Pulmonary artery endothelial cell (primary cell): ENCODE results near the gene SLC25A13. TPM values are rescaled to one million over a fixed set of nuclear protein-coding genes. Genes with fewer than 3 reads are reported as not detected.
"Not testable (repeated sequence)": the region's sequence is repeated elsewhere in the genome, so short reads cannot be mapped to it uniquely, and the experiment has no call there.

Source experiments
- DNase-seq: peaks from one replicate; pipeline ENCODE4 v3.0.0-alpha.2; 2011; ENCODE audit warnings: low read depth, low spot score
- total RNA-seq: library from RNA; depleted of rRNA; stranded (reverse); fragments of >200 nt; gene quantifications from 2 replicates; pipeline ENCODE4 v1.2.3, GENCODE V29; 2014

SLC25A13 gene, protein sequence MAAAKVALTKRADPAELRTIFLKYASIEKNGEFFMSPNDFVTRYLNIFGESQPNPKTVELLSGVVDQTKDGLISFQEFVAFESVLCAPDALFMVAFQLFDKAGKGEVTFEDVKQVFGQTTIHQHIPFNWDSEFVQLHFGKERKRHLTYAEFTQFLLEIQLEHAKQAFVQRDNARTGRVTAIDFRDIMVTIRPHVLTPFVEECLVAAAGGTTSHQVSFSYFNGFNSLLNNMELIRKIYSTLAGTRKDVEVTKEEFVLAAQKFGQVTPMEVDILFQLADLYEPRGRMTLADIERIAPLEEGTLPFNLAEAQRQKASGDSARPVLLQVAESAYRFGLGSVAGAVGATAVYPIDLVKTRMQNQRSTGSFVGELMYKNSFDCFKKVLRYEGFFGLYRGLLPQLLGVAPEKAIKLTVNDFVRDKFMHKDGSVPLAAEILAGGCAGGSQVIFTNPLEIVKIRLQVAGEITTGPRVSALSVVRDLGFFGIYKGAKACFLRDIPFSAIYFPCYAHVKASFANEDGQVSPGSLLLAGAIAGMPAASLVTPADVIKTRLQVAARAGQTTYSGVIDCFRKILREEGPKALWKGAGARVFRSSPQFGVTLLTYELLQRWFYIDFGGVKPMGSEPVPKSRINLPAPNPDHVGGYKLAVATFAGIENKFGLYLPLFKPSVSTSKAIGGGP
- 20.9 and 21.3 TPM in 2 replicates for total RNA-seq

DNA sequence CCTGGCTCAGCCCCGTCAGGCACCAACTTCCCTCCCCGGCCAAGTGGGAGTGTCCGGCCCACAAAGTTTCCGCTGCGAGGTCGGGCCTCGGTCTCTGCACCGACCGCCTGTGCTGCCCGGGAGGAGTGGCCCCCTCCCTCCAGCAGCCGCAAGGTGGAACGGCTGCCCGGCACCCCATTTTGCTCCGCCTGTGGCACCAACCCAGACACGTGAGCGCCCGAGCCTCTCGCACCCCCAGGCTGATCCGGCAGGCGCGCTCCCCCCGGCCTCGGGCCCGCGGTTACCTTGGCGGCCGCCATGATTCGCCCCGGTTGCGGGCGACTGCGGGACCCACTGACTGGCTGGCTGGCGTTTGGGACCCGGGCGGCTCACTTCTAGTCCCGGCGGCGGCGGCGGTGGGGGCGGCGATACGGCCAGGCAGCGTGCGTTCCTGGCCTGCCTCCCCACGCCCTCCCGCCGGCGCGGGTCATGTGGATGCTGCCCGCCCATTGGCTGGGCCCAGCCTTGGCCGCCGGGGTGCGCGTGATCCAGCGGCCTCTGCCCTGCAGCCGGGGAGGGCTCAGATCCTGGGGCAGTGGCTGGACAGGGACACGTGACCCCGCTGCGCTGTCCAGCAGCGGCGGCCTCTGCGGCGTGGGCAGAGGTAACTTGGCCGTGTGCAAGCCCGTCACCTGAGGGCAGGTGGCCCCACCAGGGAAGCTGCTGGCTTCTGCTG is at the start of gene SLC25A13:
SLC25A13 (minus strand) TSS at position 441 of the 715 bp plus-strand sequence; CDS start at position 299, 142 bp downstream.
- peak; percentile 54 for DNase-seq

DNA sequence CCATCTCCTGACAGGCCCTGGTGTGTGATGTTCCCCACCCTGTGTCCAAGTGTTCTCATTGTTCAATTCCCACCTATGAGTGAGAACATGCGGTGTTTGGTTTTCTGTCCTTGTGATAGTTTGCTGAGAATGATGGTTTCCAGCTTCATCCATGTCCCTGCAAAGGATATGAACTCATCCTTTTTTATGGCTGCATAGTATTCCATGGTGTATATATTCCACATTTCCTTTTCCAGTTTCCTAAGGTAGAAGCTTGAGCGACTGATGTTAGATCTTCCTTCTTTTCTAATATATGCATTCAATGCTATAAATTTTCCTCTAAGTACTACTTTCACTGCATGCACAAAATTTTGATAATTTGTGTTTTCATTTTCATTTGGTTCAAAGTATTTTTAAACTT is 44.0 kb upstream of the SLC25A13 start:
- not testable (repeated sequence) for DNase-seq

DNA sequence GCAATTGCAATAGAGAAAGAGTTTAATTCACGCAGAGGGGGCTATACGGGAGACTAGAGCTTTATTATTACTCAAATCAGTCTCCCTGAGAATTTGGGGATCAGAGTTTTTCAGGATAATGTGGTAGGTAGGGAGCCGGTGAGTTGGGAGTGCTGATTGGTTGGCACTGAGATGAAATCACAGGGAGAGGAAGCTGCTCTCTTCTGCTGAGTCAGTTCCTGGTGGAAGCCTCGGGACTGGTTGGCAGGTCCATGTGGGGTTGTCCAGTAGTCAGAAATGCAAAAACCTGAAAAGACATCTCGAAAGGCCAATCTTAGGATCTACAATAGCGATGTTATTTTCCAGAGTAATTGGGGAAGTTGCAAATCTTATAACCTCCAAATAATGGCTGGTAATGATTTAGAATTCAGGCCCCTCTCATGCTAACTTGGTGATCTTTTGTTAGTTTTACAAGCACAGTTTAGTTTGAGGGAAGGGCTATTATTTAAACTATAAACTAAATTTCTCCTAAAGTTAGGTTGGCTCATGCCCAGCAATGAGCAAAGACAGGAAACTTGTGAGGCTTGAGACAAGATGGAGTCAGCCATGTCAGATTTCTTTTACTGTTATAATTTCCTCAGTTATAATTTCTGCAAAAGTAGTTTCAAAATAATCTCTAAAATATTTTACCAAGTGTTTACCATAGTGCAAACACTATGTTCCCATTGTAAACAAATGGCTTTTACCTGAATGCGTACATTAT is 39.4 kb upstream of the SLC25A13 start:
- DNase-seq = no peak

DNA sequence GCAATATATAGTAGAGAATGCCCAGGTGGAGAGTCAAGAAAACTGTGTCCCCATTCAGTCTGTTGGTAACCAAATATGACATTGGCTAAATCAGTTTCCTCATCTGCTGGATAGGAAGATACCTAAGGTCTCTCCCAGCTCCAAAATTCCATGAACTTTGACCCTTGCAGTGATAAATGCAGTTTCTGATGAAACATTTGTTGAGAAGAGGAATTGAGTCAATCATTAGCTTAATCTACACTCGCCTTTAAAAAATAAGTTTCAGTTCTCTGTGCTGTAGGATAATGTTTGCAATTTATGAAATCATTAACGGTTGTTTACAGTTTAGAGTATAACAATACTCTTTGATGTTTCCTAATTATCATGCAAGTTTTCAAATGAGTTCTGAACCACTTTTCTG is 38.0 kb upstream of the SLC25A13 start:
- no peak for DNase-seq

DNA sequence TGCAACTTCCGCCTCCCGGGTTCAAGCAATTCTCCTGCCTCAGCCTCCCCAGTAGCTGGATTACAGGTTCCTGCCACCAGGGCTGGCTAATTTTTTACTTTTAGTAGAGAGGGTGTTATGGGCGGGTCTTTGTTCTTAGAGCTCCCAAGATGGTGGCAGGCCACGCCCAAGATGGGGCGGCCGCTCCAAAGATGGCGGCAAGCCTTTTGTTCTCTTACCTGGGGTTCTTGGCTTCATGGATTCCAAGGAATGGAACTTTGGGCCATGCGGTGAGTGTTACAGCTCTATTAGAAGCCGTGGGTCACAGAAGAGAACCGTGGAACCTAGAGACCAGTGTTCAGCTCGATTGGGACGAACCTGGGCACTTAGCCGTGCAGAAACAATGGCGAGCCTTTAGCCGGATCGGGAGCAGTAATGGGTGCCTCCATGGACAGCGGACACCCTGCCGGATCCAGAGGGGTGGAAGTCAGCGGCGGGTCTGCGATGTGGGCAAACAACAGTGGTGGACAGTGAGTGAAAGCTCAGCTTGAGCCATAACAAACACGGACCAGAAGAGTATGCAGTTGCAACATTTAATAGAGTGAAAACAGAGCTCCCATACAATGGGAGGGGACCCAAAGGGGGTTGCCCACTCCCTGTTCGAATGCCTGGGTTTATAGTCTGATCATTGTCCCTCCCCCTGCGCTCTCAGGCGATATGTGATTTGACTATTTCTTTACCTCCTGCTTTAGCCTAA is 36.5 kb upstream of the SLC25A13 start:
- DNase-seq = not testable (repeated sequence)

DNA sequence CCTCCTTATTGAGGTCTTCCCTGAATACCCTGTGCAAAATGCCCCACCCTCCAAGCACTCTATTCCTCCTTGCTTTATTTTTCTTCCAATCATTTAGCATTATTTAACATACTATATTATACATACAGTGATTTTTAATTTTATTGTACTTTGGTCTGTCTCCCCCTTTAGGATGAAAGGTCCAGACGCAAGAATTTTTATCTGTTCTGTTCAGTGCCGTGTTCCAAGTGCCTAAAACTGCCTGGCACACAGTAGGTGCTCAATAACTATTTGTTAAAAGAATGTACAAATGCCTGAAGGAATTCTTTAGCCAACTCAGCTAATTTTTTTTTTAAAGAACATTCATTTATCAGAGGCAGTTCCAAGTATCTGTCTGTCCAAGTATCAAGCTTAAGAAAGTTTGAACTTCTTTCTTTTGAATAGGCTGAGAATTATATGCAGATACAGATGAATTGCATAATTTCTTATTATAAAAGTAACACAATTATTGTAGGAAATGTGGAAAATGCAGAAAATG is 34.1 kb upstream of the SLC25A13 start:
- no peak for DNase-seq

DNA sequence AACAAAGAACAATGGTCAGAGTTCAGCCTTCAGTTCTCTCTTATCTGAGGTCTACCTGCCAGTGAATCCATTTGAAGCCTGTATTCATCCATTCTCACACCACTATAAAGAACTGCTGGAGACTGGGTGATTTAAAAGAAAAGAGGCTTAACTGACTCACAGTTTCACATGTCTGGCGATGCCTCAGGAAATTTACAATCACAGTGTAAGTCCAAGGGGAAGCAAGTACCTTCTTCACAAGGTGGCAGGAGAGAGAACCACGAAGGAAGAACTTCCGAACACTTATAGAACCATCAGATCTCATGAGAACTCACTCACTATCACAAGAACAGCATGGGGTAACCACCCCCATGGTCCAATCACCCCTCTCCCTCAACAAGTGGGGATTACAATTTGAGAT is 33.0 kb upstream of the SLC25A13 start:
- DNase-seq = no peak

DNA sequence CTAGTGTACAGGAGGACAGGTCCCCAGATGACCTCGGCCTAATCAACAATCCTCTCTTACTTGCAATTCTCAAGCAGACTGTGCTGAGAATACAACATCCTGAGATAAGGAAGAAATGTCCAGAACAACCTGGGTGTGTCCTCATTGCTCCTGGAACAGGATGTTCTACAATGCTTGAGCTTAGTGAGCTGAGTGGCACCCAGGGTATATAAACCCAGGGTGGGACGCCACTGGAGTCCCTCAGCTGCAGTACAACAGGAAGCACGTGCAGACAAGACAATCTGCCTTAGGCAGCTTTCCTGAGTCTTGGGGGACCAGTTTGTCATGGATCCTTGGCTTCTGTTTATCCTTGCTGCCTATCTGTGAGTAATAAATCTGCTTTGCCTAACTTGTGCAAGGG is 27.7 kb upstream of the SLC25A13 start:
- DNase-seq = no peak

DNA sequence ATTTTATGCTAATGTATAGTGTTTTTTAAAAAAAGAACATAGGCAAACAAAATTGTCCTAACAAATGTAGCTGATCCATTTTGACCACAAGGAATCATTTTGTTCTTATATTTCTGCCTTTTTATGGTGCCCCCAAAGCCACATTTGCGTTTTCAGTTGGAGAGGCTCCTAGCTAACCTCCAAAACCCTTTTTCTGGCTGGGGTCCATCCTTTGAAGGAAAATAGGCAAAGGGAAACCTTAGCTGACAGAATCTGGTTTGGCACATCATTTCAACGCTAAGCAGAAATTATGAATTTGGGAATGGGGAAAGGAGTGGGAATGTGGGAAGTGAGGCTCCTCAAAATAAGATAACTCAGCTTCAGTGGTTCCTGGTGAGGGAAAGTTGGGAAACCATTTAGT is 25.6 kb upstream of the SLC25A13 start:
- DNase-seq = no peak

DNA sequence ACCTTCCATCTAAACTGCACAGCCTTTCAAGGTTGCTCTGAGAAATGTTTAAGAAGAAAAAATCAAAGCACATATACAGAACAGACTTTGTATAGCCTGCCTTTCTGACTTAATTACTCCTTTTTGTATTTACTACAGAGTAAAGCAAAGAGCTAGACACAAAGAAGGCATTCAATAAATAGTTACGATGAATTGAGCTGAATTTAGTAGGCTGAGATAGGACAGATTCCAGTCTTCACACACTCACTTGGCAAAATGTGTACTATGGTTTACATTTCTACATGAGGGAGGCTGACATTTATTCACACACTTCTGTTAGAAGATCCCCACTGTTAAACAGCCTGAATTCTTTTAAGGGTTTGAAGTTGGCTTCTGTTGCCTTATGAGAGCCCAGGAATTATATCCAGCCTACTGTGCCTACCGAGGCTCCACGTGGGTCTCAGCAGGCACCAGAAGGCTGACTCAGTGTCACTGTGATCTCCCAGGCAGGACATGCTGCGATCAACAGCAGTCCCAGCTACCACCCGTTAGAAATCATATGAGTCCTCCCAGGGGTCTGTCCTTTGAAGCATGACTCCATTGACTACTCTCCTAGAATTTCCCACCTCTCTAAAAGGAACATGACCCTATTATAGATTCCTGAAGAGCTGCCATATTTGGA is 24.5 kb upstream of the SLC25A13 start:
- DNase-seq = no peak

DNA sequence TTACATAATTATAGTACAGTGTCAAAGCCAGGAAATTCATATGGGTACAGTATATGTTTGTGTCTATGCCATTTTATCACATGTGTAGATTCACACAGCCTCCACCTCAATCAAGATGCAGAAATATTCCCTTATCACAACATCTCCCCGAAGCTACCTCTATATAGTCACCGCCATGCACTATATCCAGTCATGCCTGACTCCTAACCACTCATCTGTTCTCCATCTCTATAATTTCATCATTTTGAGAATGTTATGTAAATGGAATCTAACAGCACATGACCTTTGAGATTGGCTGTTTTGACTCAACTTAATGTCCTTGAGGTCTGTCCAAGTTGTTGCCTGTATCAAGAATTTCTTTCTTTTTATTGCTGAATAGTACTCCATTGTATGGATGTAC is 22.3 kb upstream of the SLC25A13 start:
- DNase-seq = no peak

DNA sequence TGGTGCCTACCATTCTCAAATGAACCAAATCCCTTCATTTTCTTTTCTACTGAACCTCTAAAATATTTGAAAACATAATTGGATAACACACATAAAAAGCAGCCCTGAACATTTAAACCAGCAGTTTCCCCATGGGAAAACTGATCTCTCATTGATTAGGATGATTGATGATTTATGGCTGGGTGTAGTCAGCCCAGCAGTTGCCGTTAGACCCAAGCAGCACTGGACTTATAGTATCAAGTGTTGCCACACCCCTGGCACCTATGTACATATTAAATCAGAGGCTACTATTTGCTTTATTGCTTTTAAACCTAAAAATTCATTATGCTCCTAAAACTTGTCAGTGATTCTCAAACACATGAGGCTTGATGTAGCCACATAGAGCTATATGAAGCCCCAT is 20.2 kb upstream of the SLC25A13 start:
- DNase-seq = no peak

DNA sequence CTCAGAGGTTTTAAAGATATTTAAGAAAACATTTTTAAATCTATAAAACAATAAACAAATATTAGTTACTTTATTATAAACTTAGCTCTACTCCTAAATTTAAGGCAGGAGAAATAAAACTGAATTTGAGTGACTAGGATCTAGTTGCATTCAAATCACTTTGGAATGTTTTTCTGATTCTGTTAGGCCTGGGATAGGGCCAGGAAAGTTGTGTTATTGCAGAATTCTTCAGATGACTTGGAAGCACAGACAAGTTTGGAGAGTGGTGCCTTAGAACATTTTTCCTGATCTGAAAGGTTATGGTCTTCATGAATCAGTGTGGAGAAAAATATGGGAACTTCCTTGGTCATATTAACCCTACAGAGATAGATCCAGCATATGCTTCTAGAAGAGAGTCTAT is 15.6 kb upstream of the SLC25A13 start:
- DNase-seq = no peak

DNA sequence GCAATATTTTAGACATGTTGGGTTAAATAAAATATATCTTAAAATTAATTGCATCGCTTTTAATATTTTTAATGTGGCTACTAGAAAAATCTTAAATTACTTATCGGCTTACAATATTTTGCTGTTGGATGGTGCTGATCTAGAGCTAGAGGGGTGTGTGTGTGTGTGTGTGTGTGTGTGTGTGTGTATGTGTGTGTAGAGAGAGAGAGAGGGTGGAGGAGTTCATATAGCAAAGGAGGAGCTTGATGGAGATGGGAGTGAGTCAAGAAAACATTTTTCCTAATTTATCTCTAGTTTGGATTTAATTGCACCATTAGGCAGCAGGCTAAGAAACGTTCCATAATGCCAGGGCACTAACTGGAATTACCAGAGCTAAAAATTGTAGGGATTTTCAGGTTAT is 10.4 kb upstream of the SLC25A13 start:
- no peak for DNase-seq

DNA sequence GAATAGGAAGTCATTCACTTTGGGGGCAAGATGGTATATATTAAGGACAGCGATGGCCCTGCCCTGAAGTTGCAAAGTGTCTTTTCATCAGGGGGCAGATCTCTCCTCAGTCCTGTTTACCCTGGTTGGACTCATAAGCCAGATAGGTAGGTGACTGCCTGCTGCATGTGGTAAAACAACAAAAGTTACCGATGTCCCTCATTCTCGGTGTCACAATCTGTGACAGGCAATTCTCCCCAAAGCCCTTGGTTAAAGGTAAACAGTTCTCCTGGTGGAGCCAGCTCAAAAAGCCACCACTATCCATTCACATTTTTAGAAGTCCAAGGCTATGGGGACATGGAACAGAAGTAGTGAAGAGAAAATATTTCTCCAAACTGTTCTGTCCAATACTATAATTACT is 9.9 kb upstream of the SLC25A13 start:
- DNase-seq = no peak

DNA sequence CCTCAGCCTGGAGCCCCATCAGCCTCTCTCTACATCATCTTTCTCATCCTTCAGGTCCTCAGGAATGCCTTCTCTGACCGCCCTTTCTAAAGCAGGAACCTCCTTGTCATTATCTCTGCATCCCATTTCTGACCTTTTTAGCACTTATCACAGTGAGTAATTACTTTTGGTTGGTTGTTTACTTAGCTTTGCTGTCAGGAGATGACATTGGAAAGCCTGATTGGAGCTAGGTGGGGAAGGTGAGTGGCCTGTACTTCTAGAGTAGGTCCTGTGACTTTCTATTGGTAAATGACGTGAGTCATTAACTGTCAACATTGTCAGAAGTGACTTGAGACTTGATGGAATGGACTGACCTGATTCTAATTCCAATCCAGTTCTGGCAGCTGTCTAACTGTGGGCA is 9.3 kb upstream of the SLC25A13 start:
- DNase-seq = no peak

DNA sequence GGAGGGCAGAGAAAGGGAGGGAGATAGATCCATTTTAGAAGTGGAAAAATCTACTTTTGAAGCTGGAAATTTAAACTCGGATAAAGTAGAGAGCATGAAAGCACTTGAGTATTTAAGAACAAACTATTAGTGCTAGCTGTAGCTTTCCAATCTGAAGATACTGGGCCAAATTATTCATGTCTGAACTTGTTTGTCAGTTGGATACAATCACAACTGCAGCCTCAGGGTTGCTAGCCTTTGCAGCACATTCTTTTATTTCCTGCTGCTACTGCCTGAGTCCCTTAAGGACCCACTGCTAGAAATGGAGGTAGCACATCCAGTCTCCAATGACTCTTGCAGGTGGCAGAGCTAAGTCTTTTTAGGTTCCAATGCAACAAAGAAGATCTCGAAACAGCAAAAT is 8.3 kb upstream of the SLC25A13 start:
- no peak for DNase-seq

DNA sequence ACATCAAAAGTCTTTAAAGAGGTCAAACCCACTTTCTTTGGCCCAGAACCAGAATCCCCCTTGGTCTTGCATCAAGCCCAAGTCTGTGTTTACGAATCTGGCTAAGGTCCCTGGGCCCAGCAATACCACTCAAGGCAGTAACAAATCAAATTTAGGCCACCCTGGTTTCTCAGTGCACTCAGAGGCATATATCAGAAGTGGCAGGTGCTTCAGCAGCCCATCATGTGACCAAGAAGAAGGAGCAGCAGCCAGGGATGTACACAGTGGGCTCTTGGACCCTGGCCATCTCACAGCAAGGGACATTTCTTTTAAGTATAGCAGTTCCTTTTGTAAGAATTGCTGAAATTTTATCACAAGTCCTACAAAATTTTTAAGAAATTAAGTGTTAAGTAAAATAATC is 7.3 kb upstream of the SLC25A13 start:
- DNase-seq = no peak

DNA sequence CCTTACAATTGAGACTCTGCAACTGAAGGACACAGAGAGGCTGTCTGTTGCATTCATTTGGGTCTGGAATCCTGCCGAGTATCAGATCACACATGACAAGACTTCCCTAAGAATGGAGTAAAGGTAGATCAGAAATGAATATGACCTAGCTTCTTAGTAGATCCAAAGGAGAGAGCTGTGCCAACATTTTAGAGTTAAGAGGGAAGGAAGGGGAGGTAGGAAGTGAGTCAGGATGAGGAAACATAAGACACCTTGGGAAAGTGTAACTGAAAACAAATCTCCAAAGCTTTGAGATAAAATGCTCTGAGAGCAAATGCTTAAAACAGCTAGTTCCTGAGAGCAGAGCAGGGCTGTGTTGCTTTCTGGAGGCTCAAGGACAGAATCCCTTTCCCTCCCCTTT is 6.1 kb upstream of the SLC25A13 start:
- DNase-seq = no peak

DNA sequence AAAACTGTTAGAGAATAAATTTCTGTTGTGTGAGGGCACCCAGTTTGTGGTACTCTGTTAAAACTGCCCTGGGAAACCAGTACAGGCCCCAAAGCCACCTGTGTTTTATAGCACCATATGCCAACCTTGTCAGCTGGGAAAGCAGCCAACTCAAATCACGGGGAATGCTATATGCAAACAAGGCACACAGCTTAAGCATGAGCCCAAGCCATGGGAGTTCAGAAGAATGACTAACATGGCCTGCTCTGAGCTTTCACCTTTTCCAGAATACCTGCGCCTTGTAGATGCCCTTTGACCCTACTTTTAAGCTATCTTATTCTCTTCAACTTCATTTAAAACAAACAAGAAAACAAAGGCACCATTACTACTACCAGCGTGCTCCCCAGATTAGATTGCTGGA is 5.5 kb upstream of the SLC25A13 start:
- DNase-seq = no peak
